ENCODE data around the gene SLC19A3. TPM values are rescaled to one million over a fixed set of nuclear protein-coding genes. Genes with fewer than 3 reads are reported as not detected.
"Not testable (repeated sequence)": the region's sequence is repeated elsewhere in the genome, so short reads cannot be mapped to it uniquely, and the experiment has no call there.

SLC19A3 gene
- total RNA-seq, 1 experiment from 2014 or later, result not detected

- DNase-seq (ENCODE audit: low read depth), result peak; percentile 75
Observed at GRCh38 chr2:227703280-227703732, 14.5 kb downstream of the SLC19A3 start.

GRCh38 chr2:227701556-227701955, 16.3 kb downstream of the SLC19A3 start:
- DNase-seq (ENCODE audit: low read depth), result no peak

DNA sequence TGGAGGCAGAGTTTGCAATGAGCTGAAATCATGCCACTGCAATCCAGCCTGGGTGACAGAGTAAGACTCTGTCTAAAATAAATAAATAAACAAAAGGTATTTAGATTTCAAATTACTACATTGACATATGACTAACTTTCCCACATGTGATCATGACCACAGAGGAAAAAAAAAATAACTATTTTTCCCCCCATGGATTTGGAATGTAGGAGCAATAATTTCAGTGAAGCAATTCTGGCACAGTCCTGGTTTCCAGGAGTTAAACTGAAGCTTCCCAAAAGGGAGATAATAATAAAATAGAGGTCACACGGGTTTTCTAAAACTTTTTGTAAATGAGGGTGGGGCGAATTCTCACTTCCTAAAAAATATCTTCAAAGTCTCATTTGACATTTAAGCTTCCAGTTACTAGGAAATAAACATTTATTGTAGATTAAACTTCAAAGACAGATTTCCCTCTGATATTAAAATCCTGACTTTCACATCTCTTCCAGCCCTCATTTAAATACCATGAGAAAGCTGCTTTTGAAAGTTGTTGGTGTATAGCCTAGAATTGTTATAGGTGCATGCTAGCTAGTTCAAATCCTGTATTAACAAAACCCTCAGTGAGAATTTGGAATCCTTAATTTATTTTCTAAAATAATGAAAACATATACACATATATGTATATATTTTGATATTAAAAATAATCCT, 20.7 kb downstream of the SLC19A3 start:
- DNase-seq (ENCODE audit: low read depth), result no peak

DNA sequence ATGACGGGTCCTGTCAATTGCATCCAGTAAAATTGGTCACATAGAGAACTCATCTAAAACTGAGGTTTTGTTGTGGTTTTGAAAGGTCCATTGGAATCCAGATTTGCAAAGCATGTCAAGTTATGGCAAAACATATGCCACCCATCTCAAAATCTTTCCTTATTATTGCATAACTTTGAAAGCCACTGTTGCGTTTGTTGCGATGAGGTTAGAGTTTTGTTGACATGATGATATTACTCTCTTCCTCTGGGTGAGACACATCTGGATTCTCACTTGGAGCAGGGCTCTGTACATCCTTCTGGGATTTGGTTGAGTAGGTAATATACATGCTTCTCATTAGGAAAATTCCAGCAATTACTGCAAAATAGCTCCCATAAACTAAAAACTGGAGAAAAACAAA, 30.6 kb downstream of the SLC19A3 start:
- DNase-seq (ENCODE audit: low read depth), result no peak

DNA sequence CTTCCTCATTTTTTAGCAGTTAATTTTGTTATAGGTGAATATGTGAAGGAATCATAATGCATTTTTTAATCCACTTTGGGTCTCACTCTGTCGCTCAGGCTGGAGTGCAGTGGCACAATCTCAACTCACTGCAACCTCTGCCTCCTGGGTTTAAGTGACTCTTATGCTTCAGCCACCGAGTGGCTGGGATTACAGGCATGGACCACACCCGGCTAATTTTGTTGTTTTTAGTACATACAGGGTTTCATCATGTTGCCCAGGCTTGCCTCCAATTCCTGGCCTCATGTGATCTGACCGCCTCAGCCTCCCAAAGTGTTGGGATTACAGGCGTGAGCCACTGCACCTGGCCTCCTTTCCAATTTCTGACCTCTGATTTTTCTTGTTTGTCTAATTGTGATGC, 33.6 kb downstream of the SLC19A3 start:
- DNase-seq (ENCODE audit: low read depth), result no peak

- DNase-seq (ENCODE audit: low read depth), result no peak
Observed at GRCh38 chr2:227677928-227678327, 39.9 kb downstream of the SLC19A3 start.

DNA sequence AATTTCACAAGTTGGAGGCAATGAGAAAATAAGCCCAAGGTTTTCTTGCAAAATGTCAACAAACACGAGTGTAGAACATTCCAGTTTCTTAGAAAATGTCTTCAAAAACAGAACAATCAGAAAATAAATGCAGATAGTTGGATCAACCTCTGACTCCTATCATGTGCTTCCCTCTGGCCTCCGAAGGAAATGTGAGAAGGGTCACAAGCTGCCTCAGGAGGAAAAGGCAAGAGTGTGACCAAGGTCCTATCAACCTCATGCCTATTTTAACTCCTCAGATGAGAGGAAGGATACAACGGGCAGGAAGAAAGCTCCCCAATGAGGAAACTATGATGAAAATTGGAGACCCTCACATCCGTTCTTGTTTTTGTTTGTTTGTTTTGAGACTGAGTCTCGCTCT, 43.3 kb downstream of the SLC19A3 start:
- no peak for DNase-seq (ENCODE audit: low read depth)

DNA sequence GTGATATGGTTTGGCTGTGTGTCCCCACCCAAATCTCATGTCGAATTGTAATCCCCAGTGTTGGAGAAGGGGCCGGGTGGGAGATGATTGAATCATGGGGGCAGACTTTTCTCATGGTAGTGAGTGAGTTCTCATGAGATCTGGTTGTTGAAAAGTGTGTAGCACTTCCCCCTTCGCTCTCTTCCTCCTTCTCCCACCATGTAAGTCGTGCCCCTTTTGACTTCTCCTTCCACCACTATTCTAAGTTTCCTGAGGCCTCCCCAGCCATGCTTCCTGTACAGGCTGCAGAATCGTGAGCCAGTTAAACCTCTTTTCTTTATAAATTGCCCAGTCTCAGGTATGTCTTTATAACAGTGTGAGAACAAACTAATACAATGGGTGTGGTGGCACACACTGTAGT, 44.2 kb downstream of the SLC19A3 start:
- DNase-seq (ENCODE audit: low read depth), result not testable (repeated sequence)

DNA sequence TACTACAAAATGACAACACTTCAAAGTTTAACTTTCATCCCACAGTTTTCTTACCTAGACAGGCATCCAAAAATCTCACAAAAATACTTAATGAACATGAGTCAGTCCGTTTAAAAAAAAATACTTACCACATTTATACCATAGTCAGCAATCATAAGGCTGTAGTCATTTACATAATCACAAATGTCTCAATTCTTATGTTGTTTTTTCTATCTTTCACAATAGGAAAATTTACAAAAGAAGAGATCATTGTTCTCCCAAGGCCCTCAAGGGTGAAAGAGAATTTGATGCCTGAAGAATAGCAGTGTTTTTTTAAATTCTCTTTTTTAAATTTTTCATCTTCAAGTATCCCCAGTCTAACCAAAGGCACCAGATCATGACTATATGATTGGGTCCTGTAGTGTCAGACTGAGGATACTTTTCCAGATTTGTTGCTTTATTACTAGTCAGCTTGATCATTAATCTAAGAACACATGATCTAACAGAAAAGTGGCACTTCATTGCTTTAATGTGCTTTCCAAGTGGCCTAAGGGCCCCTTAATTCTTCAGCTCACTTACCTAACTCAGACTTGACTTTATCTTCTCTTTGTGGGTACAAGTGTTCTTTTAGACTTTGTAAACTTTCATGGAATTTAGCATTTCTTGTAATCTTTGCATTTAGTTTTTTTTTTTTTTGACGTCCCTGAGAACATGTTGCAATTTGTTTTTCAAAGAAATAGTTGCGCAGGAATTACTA, 46.5 kb downstream of the SLC19A3 start:
- DNase-seq (ENCODE audit: low read depth), result no peak

GRCh38 chr2:227666631-227667170, 51.1 kb downstream of the SLC19A3 start, which contains the start of gene SCYGR5:
SCYGR5 (plus strand) TSS chr2:227666804; CDS start chr2:227666804, 0 bp downstream.
- not testable (repeated sequence) for DNase-seq (ENCODE audit: low read depth)

DNA sequence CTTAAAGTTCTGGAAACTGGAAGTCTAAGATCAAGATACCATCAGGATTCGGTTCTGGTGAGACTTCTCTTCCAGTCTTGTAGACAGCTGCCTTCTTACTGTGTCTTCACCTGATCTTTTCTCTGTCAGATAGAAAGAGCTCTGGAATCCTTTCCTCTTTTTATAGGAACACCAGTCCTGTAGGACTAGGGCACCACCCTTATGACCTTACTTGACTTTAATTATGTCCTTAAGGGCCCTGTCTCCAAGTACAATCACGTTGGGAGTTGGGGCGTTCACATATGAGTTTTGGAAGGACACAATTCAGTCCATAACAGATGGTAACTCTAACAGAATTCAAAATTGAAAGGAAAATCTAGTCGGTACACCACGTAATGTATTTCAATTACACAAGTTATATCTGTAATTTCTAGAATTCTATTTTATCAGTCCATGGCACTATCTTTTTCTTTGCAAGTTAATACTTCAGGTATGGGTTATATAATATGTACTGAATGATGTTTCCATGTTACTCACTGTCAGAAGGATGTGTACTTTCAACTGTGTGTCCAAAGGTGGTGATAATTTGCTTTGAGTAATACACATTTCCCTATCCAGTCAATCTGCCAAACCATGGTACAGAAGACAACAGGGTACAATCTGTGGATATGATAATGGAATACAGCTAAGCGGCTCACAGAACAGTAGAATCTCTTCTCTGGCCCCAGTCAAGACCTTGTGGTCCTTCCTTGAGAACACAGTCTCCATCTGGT, 52.5 kb downstream of the SLC19A3 start:
- no peak for DNase-seq (ENCODE audit: low read depth)

- no peak for DNase-seq (ENCODE audit: low read depth)
Observed at GRCh38 chr2:227661827-227662226, 56.0 kb downstream of the SLC19A3 start.

GRCh38 chr2:227661025-227661649, 56.7 kb downstream of the SLC19A3 start:
- DNase-seq (ENCODE audit: low read depth), result no peak

GRCh38 chr2:227657199-227657845, 60.5 kb downstream of the SLC19A3 start:
- no peak for DNase-seq (ENCODE audit: low read depth)

DNA sequence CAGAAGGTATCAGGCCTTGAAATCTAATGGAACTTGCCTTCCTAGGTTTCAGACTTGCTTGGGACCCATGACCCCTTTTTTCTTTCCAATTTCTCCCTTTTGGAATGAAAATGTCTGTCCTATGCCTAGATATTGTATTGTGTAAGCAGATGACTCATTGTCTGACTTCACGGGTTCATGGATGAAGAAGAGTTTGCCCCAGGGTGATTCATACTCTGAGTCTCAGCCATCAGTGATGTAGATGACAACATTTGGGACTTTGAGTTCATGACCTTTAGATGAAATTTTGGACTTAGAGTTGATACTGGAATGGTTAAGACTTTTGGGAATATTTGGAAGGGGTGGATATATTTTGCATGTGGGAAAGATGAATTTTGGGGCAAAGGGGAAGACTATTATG, 62.4 kb downstream of the SLC19A3 start:
- DNase-seq (ENCODE audit: low read depth), result peak; percentile 90

GRCh38 chr2:227654426-227654825, 63.4 kb downstream of the SLC19A3 start:
- DNase-seq (ENCODE audit: low read depth), result no peak

DNA sequence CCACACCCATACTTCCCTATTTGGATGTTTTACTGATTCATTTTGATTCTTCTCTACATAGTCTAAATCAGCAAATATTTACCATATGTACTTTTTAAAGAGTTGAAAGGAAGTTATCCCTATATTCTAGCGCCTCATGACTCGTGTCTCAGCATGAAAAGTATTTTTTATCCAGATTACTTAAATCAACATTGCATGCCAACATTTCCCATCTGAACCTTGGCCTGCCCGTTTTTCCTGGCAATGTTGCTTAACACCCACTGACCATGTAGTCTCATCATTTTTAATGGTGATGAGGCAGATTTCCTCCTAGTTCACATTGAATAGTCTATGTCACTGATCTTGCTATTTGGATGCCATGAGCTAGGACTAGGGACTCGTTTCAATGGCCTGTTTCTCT, 64.4 kb downstream of the SLC19A3 start:
- DNase-seq (ENCODE audit: low read depth), result no peak

DNA sequence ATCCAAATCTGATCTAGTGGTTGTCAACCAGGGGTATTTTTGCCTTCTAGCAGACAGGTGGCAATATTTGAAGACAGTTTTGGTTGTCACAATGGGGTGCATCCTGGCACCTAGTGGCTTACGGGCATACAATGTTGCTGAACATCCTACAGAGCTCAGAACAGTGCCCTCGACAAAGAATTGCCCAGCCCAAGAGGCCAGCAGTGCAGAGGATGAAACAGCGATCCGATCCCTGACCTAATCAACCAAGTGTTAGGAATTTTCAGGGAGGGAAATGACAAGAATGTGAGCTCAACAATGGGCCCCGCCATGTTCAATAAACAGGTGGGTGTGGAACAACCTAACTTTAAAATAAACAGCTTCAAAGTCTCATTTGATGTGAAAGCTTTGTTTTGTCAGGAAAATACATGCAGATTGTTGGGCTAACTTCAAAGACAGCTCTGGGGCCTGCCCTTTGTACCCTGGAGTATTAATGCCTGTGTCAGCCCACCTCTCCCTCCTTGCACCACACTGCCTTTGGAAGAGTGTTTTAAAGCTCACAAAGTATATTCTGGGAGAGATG, 73.8 kb downstream of the SLC19A3 start:
- DNase-seq (ENCODE audit: low read depth), result no peak

- DNase-seq (ENCODE audit: low read depth), result no peak
Observed at GRCh38 chr2:227642656-227643055, 75.2 kb downstream of the SLC19A3 start.

DNA sequence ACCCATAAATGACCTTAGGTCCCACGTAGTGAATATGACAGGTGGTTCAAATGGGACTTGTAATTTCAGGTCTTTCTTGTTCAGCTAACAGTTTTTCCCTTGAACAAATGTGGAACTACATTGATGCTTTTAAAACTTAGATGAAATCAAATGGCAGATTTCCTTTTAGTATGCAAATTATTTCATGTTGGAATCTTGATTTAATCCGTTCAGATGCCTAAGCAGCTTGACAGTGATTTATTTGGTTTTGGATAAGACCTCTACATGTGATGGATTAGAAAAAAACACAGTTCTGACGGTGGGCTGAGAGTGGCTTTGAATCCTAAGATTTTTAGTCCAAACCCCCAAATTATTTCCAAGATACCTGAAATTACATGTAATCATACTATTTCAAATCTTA, 83.6 kb downstream of the SLC19A3 start:
- no peak for DNase-seq (ENCODE audit: low read depth)

All from M059J (cell line).